A549 treated with Hydrocortisone at 1 μM for 4 hours (cell line): ENCODE data around the gene PNRC1. TPM values are rescaled to one million over a fixed set of nuclear protein-coding genes. Genes with fewer than 3 reads are reported as not detected.

Experiments
- total RNA-seq: library from RNA; stranded (reverse); fragments of 200-300 nt; extraction: Qiagen RNA extraction; gene quantifications from 5 replicates; pipeline ENCODE4 v1.2.3, GENCODE V29; 2022

The PNRC1 gene
- total RNA-seq, result 25.4 to 39.2 TPM (median 35.3 TPM) in 5 replicates

DNA sequence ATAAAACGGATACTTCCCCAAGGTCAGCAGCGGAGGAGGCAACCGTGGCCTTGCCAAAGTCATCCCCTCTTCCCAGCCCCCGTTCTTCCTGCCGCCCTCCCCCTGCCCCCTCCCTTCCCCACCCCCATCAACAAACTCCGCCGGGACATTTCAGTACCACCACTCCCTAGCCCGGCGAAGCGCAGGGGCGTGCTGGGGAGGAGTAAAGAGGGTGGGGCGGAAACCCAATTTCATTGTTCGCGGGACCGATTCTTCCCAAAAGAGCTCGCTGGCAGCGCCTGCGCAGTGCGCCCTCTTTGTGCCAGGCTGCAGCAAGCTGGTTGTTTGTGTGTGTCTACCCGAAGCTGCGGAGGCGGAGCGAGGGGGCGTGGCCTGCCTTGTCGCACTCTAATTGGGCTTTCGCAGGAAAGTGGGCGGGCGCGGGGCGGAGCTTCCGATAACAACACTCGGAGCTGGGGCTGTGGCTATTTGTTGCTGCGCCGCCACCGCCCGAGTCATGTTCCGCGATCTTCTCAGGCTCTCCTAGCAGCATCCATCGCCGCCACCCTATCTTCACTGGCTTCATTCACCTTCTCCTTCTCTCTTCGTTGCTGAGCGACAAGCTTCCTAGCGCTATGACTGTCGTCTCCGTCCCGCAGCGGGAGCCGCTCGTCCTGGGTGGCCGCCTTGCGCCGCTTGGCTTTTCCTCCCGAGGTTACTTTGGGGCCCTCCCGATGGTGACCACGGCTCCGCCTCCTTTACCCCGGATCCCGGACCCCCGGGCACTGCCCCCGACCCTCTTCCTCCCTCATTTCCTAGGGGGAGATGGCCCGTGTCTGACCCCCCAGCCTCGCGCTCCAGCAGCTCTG is at the start of gene PNRC1:
Gene PNRC1, plus strand, starts transcription at position 471 of the 848 bp plus-strand sequence. Its CDS starts 144 bp downstream, at position 615.

DNA sequence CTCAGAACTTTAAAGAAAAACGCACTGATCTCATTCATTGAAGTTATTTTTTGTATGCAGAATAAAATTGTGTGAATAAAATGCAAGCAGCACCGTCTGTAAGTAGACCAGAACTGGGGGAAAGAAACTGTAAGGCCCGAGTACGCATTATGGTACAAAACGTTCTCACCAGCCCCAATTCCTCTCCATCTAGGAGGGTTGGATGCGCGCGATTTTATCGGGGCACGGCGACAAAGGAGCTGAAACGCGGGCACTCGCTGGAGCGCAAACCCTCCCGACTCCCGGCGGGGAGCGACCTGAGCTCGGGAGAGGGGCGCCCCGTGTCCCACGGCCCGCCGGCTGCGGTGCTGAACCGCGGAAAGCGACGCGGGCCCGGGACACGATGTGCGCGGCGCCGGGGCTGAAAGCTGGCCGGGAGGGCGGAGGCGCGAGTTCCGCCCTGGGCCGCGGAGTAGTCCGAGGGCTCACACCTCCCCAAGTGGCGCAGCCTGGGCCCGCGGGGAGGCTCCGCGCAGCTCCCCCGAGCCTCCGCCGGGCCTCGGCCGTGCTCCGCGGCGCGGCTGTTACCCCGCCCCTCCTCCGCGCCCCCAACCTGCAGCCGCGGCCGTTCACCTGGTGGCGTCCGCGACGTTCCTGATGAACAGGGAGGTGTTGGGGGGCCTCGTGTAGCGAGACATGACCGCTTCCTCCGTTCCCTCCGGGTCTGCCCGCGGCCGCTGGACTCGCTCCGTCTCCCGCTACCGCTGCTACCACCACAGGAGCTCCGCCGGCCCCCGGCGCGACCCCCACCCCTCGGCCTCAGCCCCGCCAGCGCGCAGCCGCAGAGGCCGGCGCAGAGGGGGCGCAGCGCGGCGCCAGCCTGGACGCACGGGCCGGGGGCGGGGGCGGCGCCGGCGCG is 36.9 kb downstream of the PNRC1 start, which contains the start of gene SRSF12:
Gene SRSF12, minus strand, starts transcription at position 861 of the 898 bp plus-strand sequence. Its CDS starts 184 bp downstream, at position 677.

Other genes with a start within 250 kb of the PNRC1 start
- gene RNGTT, start 117.1 kb upstream of the PNRC1 start, total RNA-seq, result 7.0 to 11.7 TPM (median 8.5 TPM) in 5 replicates
- 1.3 to 2.2 TPM (median 1.7 TPM) in 5 replicates for gene SRSF12, start 37.3 kb downstream of the PNRC1 start, total RNA-seq
- gene PM20D2, start 65.3 kb downstream of the PNRC1 start, total RNA-seq, result 9.3 to 16.4 TPM (median 13.8 TPM) in 5 replicates
- not detected in 5 replicates for gene GABRR1, start 136.6 kb downstream of the PNRC1 start, total RNA-seq
- gene GABRR2, start 234.5 kb downstream of the PNRC1 start, total RNA-seq, result 0.06 to 0.09 TPM in 2 of 5 replicates, not detected in the others